Mononuclear cell (primary cell): Measurements from ENCODE around the gene ALPK3. TPM values are rescaled to one million over a fixed set of nuclear protein-coding genes. Genes with fewer than 3 reads are reported as not detected.

Experiments
- H3K27me3 ChIP-seq: 2 replicates; pipeline ENCODE4 v1.6.0; 2011; ENCODE audit warnings: low read length, control low read depth; ENCODE audit not compliant: insufficient read depth
- H3K4me1 ChIP-seq: 2 replicates; pipeline ENCODE4 v1.5.1; 2011; ENCODE audit warnings: mild to moderate bottlenecking, low read length, control low read depth; ENCODE audit not compliant: insufficient read depth
- H3K4me3 ChIP-seq: 2 replicates; pipeline ENCODE4 v1.5.1; 2011; ENCODE audit warnings: mild to moderate bottlenecking, low read length, moderate library complexity
- H3K9me3 ChIP-seq: 2 replicates; pipeline ENCODE4 v1.5.1; 2011; ENCODE audit warnings: low read depth, mild to moderate bottlenecking, control low read depth, low read length
- total RNA-seq: library from RNA; depleted of rRNA; stranded (reverse); fragments of >200 nt; gene quantifications from one replicate; pipeline ENCODE4 v1.2.3, GENCODE V29; 2012

ALPK3 gene
- total RNA-seq, 1 donor: 0.10 TPM

- no peaks in the 10 kb centered on the region for H3K9me3 ChIP-seq
- H3K4me3 ChIP-seq: no peak overlapping the region
- H3K4me1 ChIP-seq: peaks cover 26% of the 10 kb centered on the region
- no peaks in the 10 kb centered on the region for H3K27me3 ChIP-seq
Observed at GRCh38 chr15:84789762-84790161, 27.4 kb upstream of the ALPK3 start.

- H3K27me3 ChIP-seq: no peaks in the 10 kb centered on the region
- no peaks in the 10 kb centered on the region for H3K9me3 ChIP-seq
- no peak overlapping the region for H3K4me3 ChIP-seq
- peaks cover 18% of the 10 kb centered on the region for H3K4me1 ChIP-seq
Observed at GRCh38 chr15:84790676-84791075, 26.5 kb upstream of the ALPK3 start.

GRCh38 chr15:84791763-84792162 is 25.4 kb upstream of the ALPK3 start:
- Histone ChIP-seq H3K9me3 (no peaks in the 10 kb centered on the region), H3K4me3 (no peak overlapping the region), H3K4me1 (peaks cover 10% of the 10 kb centered on the region), H3K27me3 (no peaks in the 10 kb centered on the region)

GRCh38 chr15:84793431-84794161 is 23.6 kb upstream of the ALPK3 start:
- Histone ChIP-seq H3K4me3 (no peak overlapping the region), H3K9me3 (no peaks in the 10 kb centered on the region), H3K4me1 (no peaks in the 10 kb centered on the region), H3K27me3 (no peaks in the 10 kb centered on the region)

- Histone ChIP-seq H3K27me3 (no peaks in the 10 kb centered on the region), H3K9me3 (no peaks in the 10 kb centered on the region), H3K4me1 (no peaks in the 10 kb centered on the region), H3K4me3 (no peak overlapping the region)
Observed at GRCh38 chr15:84794162-84794547, 23.0 kb upstream of the ALPK3 start.

- Histone ChIP-seq H3K4me3 (no peak overlapping the region), H3K4me1 (no peaks in the 10 kb centered on the region), H3K27me3 (no peaks in the 10 kb centered on the region), H3K9me3 (no peaks in the 10 kb centered on the region)
Observed at GRCh38 chr15:84795186-84795585, 22.0 kb upstream of the ALPK3 start.

GRCh38 chr15:84797212-84797611 is 19.9 kb upstream of the ALPK3 start:
- Histone ChIP-seq H3K4me1 (no peaks in the 10 kb centered on the region), H3K27me3 (no peaks in the 10 kb centered on the region), H3K4me3 (no peak overlapping the region), H3K9me3 (no peaks in the 10 kb centered on the region)

- Histone ChIP-seq H3K4me1 (no peaks in the 10 kb centered on the region), H3K4me3 (no peak overlapping the region), H3K27me3 (no peaks in the 10 kb centered on the region), H3K9me3 (no peaks in the 10 kb centered on the region)
Observed at GRCh38 chr15:84797801-84798200, 19.4 kb upstream of the ALPK3 start.

GRCh38 chr15:84798436-84798946 is 18.7 kb upstream of the ALPK3 start:
- Histone ChIP-seq H3K27me3 (no peaks in the 10 kb centered on the region), H3K9me3 (no peaks in the 10 kb centered on the region), H3K4me3 (no peak overlapping the region), H3K4me1 (no peaks in the 10 kb centered on the region)

- Histone ChIP-seq H3K9me3 (no peaks in the 10 kb centered on the region), H3K4me1 (no peaks in the 10 kb centered on the region), H3K4me3 (no peak overlapping the region), H3K27me3 (no peaks in the 10 kb centered on the region)
Observed at GRCh38 chr15:84799511-84800187, 17.5 kb upstream of the ALPK3 start.

GRCh38 chr15:84800365-84800806 is 16.8 kb upstream of the ALPK3 start:
- Histone ChIP-seq H3K9me3 (no peaks in the 10 kb centered on the region), H3K27me3 (no peaks in the 10 kb centered on the region), H3K4me3 (no peak overlapping the region), H3K4me1 (no peaks in the 10 kb centered on the region)

- Histone ChIP-seq H3K27me3 (no peaks in the 10 kb centered on the region), H3K4me3 (no peak overlapping the region)
Observed at GRCh38 chr15:84804005-84804900, 12.9 kb upstream of the ALPK3 start.

GRCh38 chr15:84805221-84805620 is 11.9 kb upstream of the ALPK3 start:
- Histone ChIP-seq H3K9me3 (no peaks in the 10 kb centered on the region), H3K4me3 (no peak overlapping the region), H3K4me1 (no peaks in the 10 kb centered on the region), H3K27me3 (no peaks in the 10 kb centered on the region)

More at GRCh38 chr15:84804005-84804900, 12.9 kb upstream of the ALPK3 start:
- Histone ChIP-seq H3K9me3 (no peaks in the 10 kb centered on the region), H3K4me1 (no peaks in the 10 kb centered on the region)

- Histone ChIP-seq H3K4me3 (no peak overlapping the region), H3K27me3 (no peaks in the 10 kb centered on the region), H3K4me1 (no peaks in the 10 kb centered on the region), H3K9me3 (no peaks in the 10 kb centered on the region)
Observed at GRCh38 chr15:84807228-84807627, 9.9 kb upstream of the ALPK3 start.
